OCI-LY1 (cell line): ENCODE measurements around the gene ZNF385C.

Source experiments
- EZH2 ChIP-seq: fragments of 200-600 bp; sonication (generic), shearing (Covaris generic); IDR thresholded peaks from 2 replicates; pipeline ENCODE4 v1.8.0; 2017; ENCODE audit warnings: borderline replicate concordance, mixed run types, mild to moderate bottlenecking, antibody characterized with exemption, low read length, moderate library complexity, mixed read lengths
- TF ChIP-seq, protein P1 (sequence below): fragments of 200-600 bp; sonication (generic), shearing (Covaris generic); IDR thresholded peaks from 2 replicates; pipeline ENCODE4 v1.5.1; 2017; ENCODE audit warnings: mild to moderate bottlenecking, antibody characterized with exemption, low read length, moderate library complexity, mixed read lengths

DNA sequence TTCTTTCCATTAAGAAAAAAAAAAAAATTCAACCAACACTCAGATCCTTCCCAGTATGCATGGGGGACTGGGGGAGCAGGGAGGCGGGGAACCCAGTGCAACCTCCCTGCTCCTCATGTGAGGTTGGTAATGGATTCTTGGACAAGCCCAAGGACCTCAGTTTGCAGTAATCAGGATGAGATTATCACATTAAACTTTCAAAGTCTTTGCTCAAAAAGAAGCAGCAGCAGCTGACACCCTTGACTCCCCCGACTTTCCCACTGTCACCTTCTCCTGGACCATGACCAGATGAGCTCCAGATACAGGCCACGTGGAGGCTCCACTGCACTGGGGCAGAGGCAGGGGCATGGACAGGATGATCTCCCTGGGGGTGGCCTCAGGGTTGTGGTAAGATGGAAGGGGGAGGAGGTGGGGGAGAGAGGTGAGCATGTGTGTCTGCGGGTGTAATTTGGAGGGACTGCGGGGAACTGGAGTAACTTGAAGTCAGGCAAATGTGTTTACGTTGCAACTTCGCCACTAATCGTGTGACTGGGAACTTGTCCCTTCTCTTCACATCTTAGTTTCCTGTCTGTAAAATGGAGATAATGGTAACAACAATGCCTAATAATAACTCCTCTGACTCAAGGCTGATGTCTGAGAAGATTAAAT lies 19.8 kb downstream of the ZNF385C start:
- TF ChIP-seq, protein P1, sequence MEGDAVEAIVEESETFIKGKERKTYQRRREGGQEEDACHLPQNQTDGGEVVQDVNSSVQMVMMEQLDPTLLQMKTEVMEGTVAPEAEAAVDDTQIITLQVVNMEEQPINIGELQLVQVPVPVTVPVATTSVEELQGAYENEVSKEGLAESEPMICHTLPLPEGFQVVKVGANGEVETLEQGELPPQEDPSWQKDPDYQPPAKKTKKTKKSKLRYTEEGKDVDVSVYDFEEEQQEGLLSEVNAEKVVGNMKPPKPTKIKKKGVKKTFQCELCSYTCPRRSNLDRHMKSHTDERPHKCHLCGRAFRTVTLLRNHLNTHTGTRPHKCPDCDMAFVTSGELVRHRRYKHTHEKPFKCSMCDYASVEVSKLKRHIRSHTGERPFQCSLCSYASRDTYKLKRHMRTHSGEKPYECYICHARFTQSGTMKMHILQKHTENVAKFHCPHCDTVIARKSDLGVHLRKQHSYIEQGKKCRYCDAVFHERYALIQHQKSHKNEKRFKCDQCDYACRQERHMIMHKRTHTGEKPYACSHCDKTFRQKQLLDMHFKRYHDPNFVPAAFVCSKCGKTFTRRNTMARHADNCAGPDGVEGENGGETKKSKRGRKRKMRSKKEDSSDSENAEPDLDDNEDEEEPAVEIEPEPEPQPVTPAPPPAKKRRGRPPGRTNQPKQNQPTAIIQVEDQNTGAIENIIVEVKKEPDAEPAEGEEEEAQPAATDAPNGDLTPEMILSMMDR: no peak
- no peak for TF ChIP-seq EZH2
